ENCODE data around the gene KCNQ1. TPM values are rescaled to one million over a fixed set of nuclear protein-coding genes. Genes with fewer than 3 reads are reported as not detected.

KCNQ1 gene
- polyA plus RNA-seq, 1 of the 3 experiments (the other 2 are of a cell fraction): 0.05 TPM

GRCh38 chr11:2739531-2740274 is 294.9 kb downstream of the KCNQ1 start:
- peaks cover 0 to 39% of the 10 kb centered on the region in 2 experiments; a peak in 1 of 4 replicates for H3K4me1 ChIP-seq (ENCODE audit: control insufficient read depth in 1 of 2, insufficient read depth in 2 of 2, low read depth in 1 of 2, low read length in 1 of 2)
- ChIA-PET CTCF (no interaction called here), POLR2A (no interaction called here)
- no peaks in the 10 kb centered on the region for H3K79me2 ChIP-seq (ENCODE audit: insufficient read depth)
- DNase-seq: no peak
- 84% methylated on average over 5 of the region's 18 CpGs for WGBS (ENCODE audit: low lambda C conversion rate)
- no peaks in the 10 kb centered on the region for H3F3A ChIP-seq (replicated peaks; ENCODE audit: insufficient read depth)
- no peak overlapping the region for H2AFZ ChIP-seq (ENCODE audit: low read depth)
- H3K9me2 ChIP-seq: no peaks in the 10 kb centered on the region
- no peaks in the 10 kb centered on the region for H3K27me3 ChIP-seq (ENCODE audit: insufficient read depth)
- no peaks in the 10 kb centered on the region for H4K20me1 ChIP-seq (ENCODE audit: insufficient read depth)
- H3K9ac ChIP-seq: no peak overlapping the region
- H3K4me2 ChIP-seq: no peak overlapping the region
- H3K27ac ChIP-seq (ENCODE audit: low read depth in 2 of 2, low read length in 1 of 2): no peak overlapping the region
- H3K9me3 ChIP-seq: no peaks in the 10 kb centered on the region
- no peaks in the 10 kb centered on the region for H3K36me3 ChIP-seq (replicated peaks in 1 of 2; ENCODE audit: control insufficient read depth in 1 of 2, insufficient read depth in 2 of 2, low read length in 1 of 2)
- no peak overlapping the region for H3K4me3 ChIP-seq (ENCODE audit: low read depth in 2 of 2, low read length in 1 of 2)
- TF ChIP-seq SMC3 (IDR thresholded peaks at IDR 0.05; ENCODE audit: low read depth, low read length) (no peak), RAD21 (IDR thresholded peaks at IDR 0.05; ENCODE audit: low read length) (no peak), FOXM1 (IDR thresholded peaks at IDR 0.05; ENCODE audit: low read depth) (no peak), TCF12 (IDR thresholded peaks at IDR 0.05) (no peak), TAF1 (IDR thresholded peaks at IDR 0.05; ENCODE audit: borderline replicate concordance, low read depth, low read length) (no peak), POLR2AphosphoS5 (IDR thresholded peaks at IDR 0.05; ENCODE audit: low read depth, low read length) (no peak), USF1 (IDR thresholded peaks at IDR 0.05; ENCODE audit: borderline replicate concordance, low read depth) (no peak), CHD2 (IDR thresholded peaks at IDR 0.05; ENCODE audit: low read length, partially characterized antibody) (no peak), MAX (IDR thresholded peaks at IDR 0.05; ENCODE audit: low read depth) (no peak), ZBTB33 (IDR thresholded peaks at IDR 0.05; ENCODE audit: borderline replicate concordance, low read depth) (no peak), CTCF (IDR thresholded peaks at IDR 0.05) (no peak), MXI1 (IDR thresholded peaks at IDR 0.05; ENCODE audit: low read depth, low read length) (no peak), NRF1 (IDR thresholded peaks at IDR 0.05; ENCODE audit: low read depth, low read length) (no peak), GABPA (IDR thresholded peaks at IDR 0.05; ENCODE audit: low read depth) (no peak), TEAD4 (IDR thresholded peaks at IDR 0.05; ENCODE audit: borderline replicate concordance, insufficient read depth) (no peak), PBX3 (IDR thresholded peaks at IDR 0.05) (no peak), SIN3A (IDR thresholded peaks at IDR 0.05; ENCODE audit: borderline replicate concordance, low read depth, low read length) (no peak), JUND (IDR thresholded peaks at IDR 0.05) (no peak), IRF3 (IDR thresholded peaks at IDR 0.05; ENCODE audit: low read depth, low read length) (no peak), NFIC (IDR thresholded peaks at IDR 0.05; ENCODE audit: borderline replicate concordance) (no peak)

Measured in SK-N-SH (cell line).